ENCODE measurements around the gene MANBA.
"Not testable (repeated sequence)": the region's sequence is repeated elsewhere in the genome, so short reads cannot be mapped to it uniquely, and the experiment has no call there.

Gene MANBA

DNA sequence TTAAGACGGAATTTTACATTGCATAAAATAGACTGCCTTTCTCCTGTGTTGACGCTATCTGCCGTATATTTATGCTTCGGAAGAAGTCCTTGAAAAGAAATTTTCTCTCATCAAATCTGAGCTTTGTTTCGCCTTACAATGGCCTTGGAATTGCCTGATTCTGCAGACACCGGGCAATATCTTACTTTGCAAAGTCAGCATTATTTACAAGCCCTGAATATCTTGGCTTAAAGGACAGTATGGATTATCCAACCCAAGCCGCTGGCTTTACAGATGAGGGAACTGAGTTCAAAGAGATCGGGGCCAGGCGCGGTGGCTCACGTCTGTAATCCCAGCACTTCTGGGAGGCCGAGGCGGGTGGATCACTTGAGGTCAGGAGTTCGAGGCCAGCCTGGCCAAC lies 1.1 kb upstream of the MANBA start:
- DNase-seq (ENCODE audit: low read depth): no peak

DNA sequence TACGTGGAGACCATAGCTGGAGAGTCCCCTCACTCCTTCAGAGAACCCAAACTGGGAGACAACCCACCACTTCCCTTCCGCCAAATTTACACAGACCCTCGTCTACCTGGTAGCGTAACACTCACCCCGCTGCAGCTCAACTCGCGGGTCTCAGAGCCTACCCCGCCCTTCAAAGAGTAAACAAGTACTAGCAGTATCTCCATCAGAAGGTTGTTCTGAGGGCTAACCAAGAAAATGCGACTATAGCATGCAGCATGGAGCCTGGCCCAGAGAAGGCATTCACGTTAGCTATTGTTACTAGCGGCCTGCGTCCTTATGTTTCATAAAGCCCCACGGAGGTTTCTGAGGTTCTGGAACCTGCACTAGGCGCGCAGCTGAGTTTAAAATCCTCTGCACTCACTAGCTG lies 531 bp upstream of the MANBA start:
- no peak for DNase-seq (ENCODE audit: low read depth)

DNA sequence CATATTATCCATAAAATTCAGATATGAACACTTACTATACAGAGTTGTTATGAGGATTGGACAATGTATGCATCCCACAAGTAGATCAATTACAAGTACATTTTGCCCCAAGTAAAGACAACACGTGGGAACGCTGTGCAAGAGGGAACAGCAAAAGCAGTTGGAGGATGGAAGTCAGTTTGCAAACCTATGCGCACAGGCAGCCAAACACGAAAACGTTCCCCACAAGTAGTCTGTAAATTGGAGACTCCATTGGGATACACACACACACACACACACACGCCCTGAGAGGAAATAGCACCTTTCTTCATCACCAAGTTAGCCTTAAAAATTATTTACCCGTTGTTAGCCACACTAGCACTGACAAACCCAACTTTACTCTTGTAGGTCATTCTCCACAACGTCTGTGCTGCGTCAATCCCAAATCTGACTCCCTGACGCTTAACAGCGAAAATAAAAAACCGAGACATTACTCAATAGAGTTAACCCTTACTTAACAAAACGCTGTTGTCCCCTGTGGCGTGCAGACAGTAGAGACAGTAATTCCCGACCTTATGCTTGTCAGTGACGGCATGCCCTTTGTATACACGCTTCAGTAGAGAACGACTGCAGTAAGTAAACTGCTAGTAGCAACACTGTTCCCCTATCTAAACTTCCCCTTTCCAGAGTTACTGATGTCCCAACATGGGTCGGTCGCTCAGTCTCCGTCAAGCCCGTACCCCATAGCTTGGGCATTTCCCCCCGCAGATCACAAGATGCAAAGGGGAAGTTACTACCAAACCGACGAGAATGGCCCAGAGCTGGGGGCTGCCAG lies 730 bp downstream of the MANBA start:
- no peak for DNase-seq (ENCODE audit: low read depth)

GRCh38 chr4:102758241-102759160 lies 2.3 kb downstream of the MANBA start:
- DNase-seq (ENCODE audit: low read depth): no peak

GRCh38 chr4:102757681-102758080 lies 3.1 kb downstream of the MANBA start:
- no peak for DNase-seq (ENCODE audit: low read depth)

DNA sequence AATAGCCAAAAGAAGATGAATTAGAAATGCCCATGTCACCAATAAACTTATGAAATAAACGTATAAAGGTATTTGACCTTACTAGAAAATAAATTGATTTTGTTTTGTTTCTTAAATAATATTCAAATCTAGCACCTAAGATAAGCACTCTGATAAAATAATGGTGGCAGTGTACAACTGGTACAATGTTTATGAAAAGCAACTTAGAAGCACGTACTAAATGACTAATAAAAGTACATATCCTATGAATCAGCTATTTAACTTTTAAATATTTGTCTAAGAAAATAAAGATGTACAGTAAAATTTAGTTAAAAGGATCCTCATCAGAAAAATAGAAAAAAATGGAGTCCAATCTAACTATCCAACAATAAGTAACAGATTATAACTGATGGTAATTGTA lies 6.7 kb downstream of the MANBA start:
- no peak for DNase-seq (ENCODE audit: low read depth)

- DNase-seq (ENCODE audit: low read depth): no peak
Observed at GRCh38 chr4:102751941-102752340, 8.8 kb downstream of the MANBA start.

DNA sequence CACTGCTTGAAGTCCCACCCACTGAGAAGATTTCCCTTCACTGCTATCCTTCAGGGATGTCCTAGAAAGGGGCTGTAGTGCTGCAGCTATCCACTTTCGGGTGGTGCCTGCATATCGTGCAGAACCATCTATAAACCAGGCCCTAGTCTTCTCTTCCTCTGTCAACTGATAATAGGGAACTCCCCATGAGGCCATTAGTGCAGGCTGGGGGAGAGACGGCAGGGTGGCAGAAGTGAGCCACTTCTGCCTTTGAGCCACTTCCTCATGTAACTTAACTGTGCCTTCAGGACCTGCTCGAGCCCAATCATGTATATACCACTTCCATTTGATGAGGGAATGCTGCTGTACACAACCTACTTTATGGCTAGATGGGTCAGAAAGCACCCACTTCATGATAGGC lies 17.4 kb downstream of the MANBA start:
- not testable (repeated sequence) for DNase-seq (ENCODE audit: low read depth)

GRCh38 chr4:102738802-102739201 lies 22.0 kb downstream of the MANBA start:
- DNase-seq (ENCODE audit: low read depth): not testable (repeated sequence)

DNA sequence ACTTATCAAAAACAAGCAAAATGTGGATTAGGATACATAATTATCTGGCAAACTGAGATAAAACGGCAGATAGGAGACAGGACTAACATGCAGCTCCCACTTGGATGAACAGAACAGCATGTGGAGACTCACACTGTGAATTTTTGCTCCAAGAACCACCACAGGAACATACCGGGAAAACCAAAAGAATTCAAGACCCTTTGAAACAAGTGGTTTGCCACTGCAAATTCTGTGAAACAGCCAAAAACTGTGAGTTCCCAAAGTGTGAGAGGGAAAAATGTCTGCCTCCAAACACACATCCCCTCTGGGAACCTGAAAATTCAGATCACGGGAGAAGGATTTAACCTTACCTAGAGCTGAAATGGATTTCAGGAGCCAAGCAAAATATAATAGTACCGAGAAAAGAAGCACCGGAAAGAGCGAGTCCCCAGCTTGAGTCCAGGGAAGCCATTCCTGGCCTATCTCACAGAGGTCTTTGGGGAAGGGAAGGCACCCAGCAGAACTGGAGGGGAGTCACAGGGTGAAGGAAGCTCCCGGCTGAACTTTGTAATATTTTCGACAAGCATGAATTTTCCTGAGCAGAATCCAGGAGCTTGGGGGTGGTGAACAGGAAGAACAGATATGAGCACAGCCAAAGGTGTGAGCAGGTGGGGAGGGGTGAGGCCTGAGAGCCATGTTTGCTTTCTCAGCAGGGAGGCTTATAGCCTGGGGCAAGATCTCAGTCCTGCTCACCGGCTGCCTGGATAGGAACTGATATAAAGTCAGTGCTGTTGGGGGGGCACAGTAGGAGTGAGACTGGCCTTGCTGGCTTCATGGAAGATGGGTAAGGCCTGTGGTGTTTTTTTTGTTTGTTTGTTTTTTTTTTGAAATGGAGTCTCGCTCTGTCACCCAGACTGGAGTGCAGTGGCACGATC lies 23.9 kb downstream of the MANBA start:
- no peak for DNase-seq (ENCODE audit: low read depth)

GRCh38 chr4:102735582-102735981 lies 25.2 kb downstream of the MANBA start:
- no peak for DNase-seq (ENCODE audit: low read depth)

GRCh38 chr4:102734591-102735385 lies 26.0 kb downstream of the MANBA start:
- DNase-seq (ENCODE audit: low read depth): no peak

GRCh38 chr4:102734116-102734515 lies 26.7 kb downstream of the MANBA start:
- no peak for DNase-seq (ENCODE audit: low read depth)

- DNase-seq (ENCODE audit: low read depth): no peak
Observed at GRCh38 chr4:102733084-102733483, 27.7 kb downstream of the MANBA start.

DNA sequence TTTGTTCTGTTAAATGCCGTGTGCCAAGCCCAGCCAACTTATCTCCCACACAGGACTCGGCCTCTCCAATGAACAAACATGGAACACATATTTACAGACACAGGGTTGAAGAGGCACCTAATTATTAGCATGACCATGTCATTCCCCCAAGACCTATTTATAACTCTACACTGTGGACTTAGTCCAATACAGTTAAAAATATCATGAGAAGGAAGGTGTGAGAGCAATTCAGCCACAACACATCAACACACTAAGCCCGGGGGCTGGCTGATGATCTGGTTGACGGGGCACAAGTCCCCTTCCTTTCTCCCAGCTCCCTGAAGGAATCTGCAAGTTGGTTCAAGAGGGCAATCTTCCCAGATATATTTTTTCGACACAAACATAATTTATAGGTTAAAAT lies 28.1 kb downstream of the MANBA start:
- no peak for DNase-seq (ENCODE audit: low read depth)

GRCh38 chr4:102730968-102731533 lies 29.7 kb downstream of the MANBA start:
- no peak for DNase-seq (ENCODE audit: low read depth)

DNA sequence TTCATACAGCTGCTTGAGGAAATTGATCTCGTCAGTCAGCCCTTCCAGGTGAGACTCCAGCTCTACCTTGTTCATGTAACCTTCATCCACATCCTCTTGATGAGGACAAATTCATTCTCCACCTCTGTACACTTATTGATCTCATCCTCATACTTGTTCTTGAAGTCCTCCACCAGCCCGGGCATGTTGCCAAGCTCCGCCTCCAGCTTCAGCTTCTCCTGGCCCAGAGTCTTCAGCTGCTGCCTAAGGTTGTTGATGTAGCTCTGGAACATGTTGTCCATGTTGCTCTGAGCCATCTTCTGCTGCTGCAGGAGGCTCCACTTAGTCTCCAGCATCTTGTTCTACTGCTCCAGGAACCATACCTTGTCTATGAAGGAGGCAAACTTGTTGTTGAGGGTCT lies 31.3 kb downstream of the MANBA start:
- not testable (repeated sequence) for DNase-seq (ENCODE audit: low read depth)

DNA sequence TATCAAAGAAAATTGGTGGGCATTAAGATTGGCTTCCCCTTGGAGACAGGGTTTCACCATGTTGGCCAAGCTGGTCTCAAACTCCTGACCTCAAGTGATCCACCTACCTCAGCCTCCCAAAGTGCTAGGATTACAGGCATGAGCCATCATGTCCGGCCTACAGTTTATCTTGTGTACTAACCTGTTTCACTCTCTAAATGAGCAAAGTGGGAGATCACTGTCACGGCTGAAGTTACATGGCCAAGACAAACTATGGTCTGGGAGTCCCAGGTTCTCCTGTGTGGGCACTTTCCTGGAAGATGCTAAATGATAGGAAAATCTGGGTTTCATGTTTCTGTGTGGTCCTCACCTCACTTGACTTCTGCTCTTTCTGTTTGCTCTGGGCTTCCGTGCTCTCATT lies 33.8 kb downstream of the MANBA start:
- not testable (repeated sequence) for DNase-seq (ENCODE audit: low read depth)

GRCh38 chr4:102726068-102726467 lies 34.7 kb downstream of the MANBA start:
- DNase-seq (ENCODE audit: low read depth): no peak

DNA sequence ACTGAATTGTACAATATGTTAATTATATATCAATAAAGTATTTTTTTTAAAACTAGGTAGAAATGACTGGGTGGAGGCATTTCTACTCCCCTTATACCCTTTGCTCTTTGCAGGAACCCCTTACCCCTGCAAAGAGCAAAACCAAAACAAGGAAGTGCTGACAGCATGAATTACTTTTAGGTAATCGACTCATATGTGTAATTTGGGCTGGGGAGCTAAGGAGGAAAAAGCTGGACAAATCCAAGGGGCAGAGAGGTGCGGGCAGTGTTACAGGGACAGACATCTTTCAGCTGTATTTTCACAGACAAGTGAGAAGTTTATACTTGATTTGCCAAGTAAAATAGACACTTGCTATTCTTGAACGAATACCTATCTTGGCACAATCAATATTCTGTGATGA lies 35.5 kb downstream of the MANBA start:
- no peak for DNase-seq (ENCODE audit: low read depth)

GRCh38 chr4:102723511-102723910 lies 37.3 kb downstream of the MANBA start:
- DNase-seq (ENCODE audit: low read depth): no peak
